Endothelial cell of umbilical vein (primary cell): ENCODE data around the gene ANKRD39. TPM values are rescaled to one million over a fixed set of nuclear protein-coding genes. Genes with fewer than 3 reads are reported as not detected.

Source experiments
- BruUV-seq: library from RNA; stranded (reverse); fragments of 400-500 nt; replicated peaks from 2 replicates; lab custom pipeline; 2021; lab: Mats Ljungman, UMichigan
- CTCF ChIA-PET: fragments of 300-600, 350-600 bp; sonication (Branson Sonifier 250); formaldehyde crosslinking; loops from one replicate; lab custom pipeline; 2021; ENCODE audit warnings: antibody characterized with exemption, inconsistent platforms; lab: Charles Lee
- POLR2A ChIA-PET: fragments of 300-600, 350-600 bp; sonication (Branson Sonifier 250); formaldehyde crosslinking; loops from one replicate; lab custom pipeline; 2021; ENCODE audit warnings: antibody characterized with exemption, inconsistent platforms; lab: Charles Lee
- DNase-seq: peaks from one replicate; pipeline ENCODE4 v3.0.0-alpha.2; 2011; ENCODE audit warnings: low read depth, low spot score
- FAIRE-seq: peaks from 2 replicates; lab custom pipeline; 2011; peaks lifted over from hg19 to GRCh38; lab: Jason Lieb, UNC
- H2AFZ ChIP-seq: 2 replicates; pipeline ENCODE4 v1.6.0; 2012; ENCODE audit warnings: low read depth, low read length, control low read depth, inconsistent platforms
- H3K27ac ChIP-seq: 2 replicates; pipeline ENCODE4 v1.5.1; 2011; ENCODE audit warnings: low read depth, mild to moderate bottlenecking, control low read depth, low read length, moderate library complexity; ENCODE audit not compliant: insufficient read depth
- H3K27me3 ChIP-seq, 2 experiments: 2 replicates each; pipeline versions ENCODE4 v1.6.0 to v1.6.1; 2011; ENCODE audit warnings: low read length in 2 of 2, mixed read lengths in 1 of 2; ENCODE audit not compliant: control insufficient read depth in 2 of 2, insufficient read depth in 2 of 2
- H3K36me3 ChIP-seq, 2 experiments: 2 replicates in 1 of 2; 3 replicates in 1 of 2; pipeline ENCODE4 v1.5.1; 2011; ENCODE audit warnings: low read length in 2 of 2, mild to moderate bottlenecking in 1 of 2, moderate library complexity in 1 of 2; ENCODE audit not compliant: control insufficient read depth in 2 of 2, insufficient read depth in 2 of 2; ENCODE audit errors: extremely low read depth in 1 of 2
- H3K4me1 ChIP-seq: 3 replicates; pipeline ENCODE4 v1.5.1; 2011; ENCODE audit warnings: mild to moderate bottlenecking, low read length; ENCODE audit not compliant: control insufficient read depth, insufficient read depth; ENCODE audit errors: extremely low read depth
- H3K4me2 ChIP-seq: 2 replicates; pipeline ENCODE4 v1.6.1; 2011; ENCODE audit warnings: low read length, control low read depth, mixed read lengths; ENCODE audit not compliant: insufficient read depth
- H3K4me3 ChIP-seq, 3 experiments: fragments of 200-600 bp in 1 of 3; sonication (generic), shearing (Covaris generic) in 1 of 3; replicated peaks in 1 of 3; 2 replicates each; pipeline ENCODE4 v1.5.1; 2011 to 2016; ENCODE audit warnings: control low read depth in 3 of 3, low read length in 3 of 3, mild to moderate bottlenecking in 2 of 3, inconsistent platforms in 1 of 3, low read depth in 1 of 3, moderate library complexity in 1 of 3; ENCODE audit not compliant: insufficient read depth in 1 of 3
- H3K79me2 ChIP-seq: 2 replicates; pipeline ENCODE4 v1.6.0; 2012; ENCODE audit warnings: low read length, inconsistent platforms; ENCODE audit not compliant: control insufficient read depth, insufficient read depth
- H3K9ac ChIP-seq: replicated peaks from 2 replicates; pipeline ENCODE3; 2011; ENCODE audit warnings: low read length, control low read depth; ENCODE audit not compliant: insufficient read depth; ENCODE audit errors: extremely low read depth
- H3K9me1 ChIP-seq: replicated peaks from 3 replicates; pipeline ENCODE4 v1.6.0; 2011; ENCODE audit warnings: mild to moderate bottlenecking, low read length; ENCODE audit not compliant: control insufficient read depth, insufficient read depth; ENCODE audit errors: extremely low read depth
- H3K9me3 ChIP-seq: replicated peaks from 2 replicates; pipeline ENCODE4 v1.5.1; 2012; ENCODE audit warnings: low read length, inconsistent platforms; ENCODE audit not compliant: control insufficient read depth, insufficient read depth
- H4K20me1 ChIP-seq: replicated peaks from 2 replicates; pipeline ENCODE3; 2011; ENCODE audit warnings: mild to moderate bottlenecking, low read length; ENCODE audit not compliant: control insufficient read depth, insufficient read depth; ENCODE audit errors: extremely low read depth
- CTCF ChIP-seq, 2 donors: IDR thresholded peaks; 1 replicate in 1 of 2; 2 replicates in 1 of 2; pipeline ENCODE4 v1.5.1; 2011; ENCODE audit warnings: low read length in 2 of 2, mild to moderate bottlenecking in 2 of 2, moderate library complexity in 2 of 2, control low read depth in 1 of 2, inconsistent platforms in 1 of 2, low read depth in 1 of 2; ENCODE audit not compliant: insufficient read depth in 1 of 2; ENCODE audit errors: extremely low read depth in 1 of 2
- EZH2 ChIP-seq: IDR thresholded peaks from 2 replicates; pipeline ENCODE4 v1.6.1; 2012; ENCODE audit warnings: borderline replicate concordance, low read depth, mild to moderate bottlenecking, moderate library complexity, low read length, inconsistent platforms; ENCODE audit not compliant: severe bottlenecking
- FOS ChIP-seq: IDR thresholded peaks from 2 replicates; pipeline ENCODE4 v1.6.1; 2011; ENCODE audit warnings: mild to moderate bottlenecking, low read length, moderate library complexity, borderline replicate concordance; ENCODE audit not compliant: insufficient read depth
- GATA2 ChIP-seq: IDR thresholded peaks from 2 replicates; pipeline ENCODE4 v1.7.0; 2011; ENCODE audit warnings: low read depth, mild to moderate bottlenecking, moderate library complexity, mixed read lengths, low read length; ENCODE audit not compliant: insufficient read length, insufficient read depth
- JUN ChIP-seq: IDR thresholded peaks from 2 replicates; pipeline ENCODE4 v1.6.1; 2011; ENCODE audit warnings: borderline replicate concordance, low read depth; ENCODE audit not compliant: insufficient read length, insufficient read depth
- MAX ChIP-seq: IDR thresholded peaks from 2 replicates; pipeline ENCODE4 v1.6.1; 2011; ENCODE audit not compliant: insufficient read depth, insufficient read length
- MYC ChIP-seq: IDR thresholded peaks from one replicate; pipeline ENCODE4 v1.6.1; 2011; ENCODE audit warnings: mild to moderate bottlenecking, low read depth, low read length
- POLR2A ChIP-seq: IDR thresholded peaks from 2 replicates; pipeline ENCODE4 v1.6.1; 2012; ENCODE audit warnings: low read depth, mild to moderate bottlenecking, control low read depth, low read length
- POLR2AphosphoS5 ChIP-seq: IDR thresholded peaks from 2 replicates; pipeline ENCODE4 v1.6.1; 2012; ENCODE audit warnings: low read depth, mild to moderate bottlenecking, control low read depth, low read length, moderate library complexity; ENCODE audit not compliant: insufficient read depth
- dilution Hi-C: fragments of 300-500 bp; cut with MboI; formaldehyde crosslinking; loops from one replicate; pipeline ENCODE4 v1.15.0; 2019; ENCODE audit warnings: low sequenced_read_pairs; ENCODE audit not compliant: extremely low pct_ligation_motif_present
- intact Hi-C: fragments of 100-400 bp; cut with micrococcal nuclease; formaldehyde crosslinking; loops from one replicate; pipeline ENCODE4 v1.10.0; 2022
- polyA plus RNA-seq, 4 experiments: library from polyadenylated mRNA; depleted of rRNA in 3 of 4; stranded (reverse) in 3 of 4; unstranded in 1 of 4; fragments of >200 nt; gene quantifications; 2 replicates each; pipeline versions ENCODE4 v1.2.1 to v1.2.3, GENCODE V29; 2011 to 2012; ENCODE audit warnings: missing spikeins in 1 of 4
- total RNA-seq: library from RNA; stranded (reverse); gene quantifications from 2 replicates; pipeline ENCODE4 v1.2.3, GENCODE V29; 2021

Gene ANKRD39
- total and polyA plus RNA-seq, 2 donors (not counting 3 experiments of a cell fraction or from before 2014, with no cell fraction given): 14.7 to 17.9 TPM

GRCh38 chr2:96839875-96840850, 17.7 kb downstream of the ANKRD39 start:
- CTCF ChIA-PET: no interaction called here
- FAIRE-seq (no peak), DNase-seq (no peak)
- Histone ChIP-seq H2AFZ (no peak overlapping the region), H3K9ac (no peak overlapping the region), H3K4me1 (no peaks in the 10 kb centered on the region), H3K4me3 (no peak overlapping the region), H3K79me2 (no peaks in the 10 kb centered on the region), H3K9me3 (no peaks in the 10 kb centered on the region), H3K27ac (no peak overlapping the region), H4K20me1 (no peaks in the 10 kb centered on the region), H3K36me3 (no peaks in the 10 kb centered on the region), H3K27me3 (no peaks in the 10 kb centered on the region), H3K9me1 (no peaks in the 10 kb centered on the region), H3K4me2 (no peak overlapping the region)
- no peak for TF ChIP-seq POLR2AphosphoS5
- no peak for TF ChIP-seq MYC
- TF ChIP-seq GATA2: no peak
- no peak for TF ChIP-seq POLR2A
- TF ChIP-seq EZH2: no peak
- TF ChIP-seq MAX: no peak
- TF ChIP-seq FOS: no peak
- TF ChIP-seq CTCF (IDR thresholded peaks at IDR 0.05; ENCODE audit: extremely low read depth in 1 of 2, insufficient read depth in 1 of 2, low read depth in 1 of 2, low read length in 2 of 2): no peak
- TF ChIP-seq JUN: no peak
- dilution Hi-C loops: no loop called here
- POLR2A ChIA-PET: no interaction called here
- intact Hi-C loops: no loop called here
- no TSS peak for BruUV-seq
